OCI-LY7 (cell line): Measurements from ENCODE around the gene CDH16.

Experiments used
- EZH2phosphoT487 ChIP-seq: fragments of 200-600 bp; sonication (generic); IDR thresholded peaks from 2 replicates; pipeline ENCODE4 v1.6.1; 2018; ENCODE audit warnings: low read depth, borderline replicate concordance, mild to moderate bottlenecking, mixed run types, antibody characterized with exemption, low read length, moderate library complexity, mixed read lengths
- TF ChIP-seq, protein P1 (sequence below): fragments of 200-600 bp; sonication (generic); conservative IDR thresholded peaks from 2 replicates; pipeline ENCODE4 v1.5.1; 2014; ENCODE audit warnings: mild to moderate bottlenecking, antibody characterized with exemption, low read length, moderate library complexity, mixed read lengths

DNA sequence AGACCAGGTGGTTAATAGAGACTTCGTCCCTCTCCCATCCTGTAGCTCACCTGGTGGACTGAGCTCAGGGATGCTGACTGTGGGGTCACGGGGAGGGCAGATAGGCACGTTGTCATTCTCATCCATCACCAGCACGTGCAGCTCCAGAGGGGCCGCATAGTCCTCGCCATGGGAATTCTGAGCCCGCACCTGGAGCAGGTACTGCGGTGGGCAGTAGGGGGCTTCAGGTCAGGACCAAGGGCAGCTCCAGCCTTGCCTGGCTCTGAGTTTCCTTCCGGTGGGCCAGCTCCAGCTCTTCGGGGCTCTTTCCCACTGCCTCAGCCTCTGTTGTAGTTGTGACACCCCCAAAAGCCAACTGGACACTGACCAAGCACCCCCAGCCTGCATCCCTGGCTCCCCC lies 5.6 kb downstream of the CDH16 start:
- TF ChIP-seq, protein P1, sequence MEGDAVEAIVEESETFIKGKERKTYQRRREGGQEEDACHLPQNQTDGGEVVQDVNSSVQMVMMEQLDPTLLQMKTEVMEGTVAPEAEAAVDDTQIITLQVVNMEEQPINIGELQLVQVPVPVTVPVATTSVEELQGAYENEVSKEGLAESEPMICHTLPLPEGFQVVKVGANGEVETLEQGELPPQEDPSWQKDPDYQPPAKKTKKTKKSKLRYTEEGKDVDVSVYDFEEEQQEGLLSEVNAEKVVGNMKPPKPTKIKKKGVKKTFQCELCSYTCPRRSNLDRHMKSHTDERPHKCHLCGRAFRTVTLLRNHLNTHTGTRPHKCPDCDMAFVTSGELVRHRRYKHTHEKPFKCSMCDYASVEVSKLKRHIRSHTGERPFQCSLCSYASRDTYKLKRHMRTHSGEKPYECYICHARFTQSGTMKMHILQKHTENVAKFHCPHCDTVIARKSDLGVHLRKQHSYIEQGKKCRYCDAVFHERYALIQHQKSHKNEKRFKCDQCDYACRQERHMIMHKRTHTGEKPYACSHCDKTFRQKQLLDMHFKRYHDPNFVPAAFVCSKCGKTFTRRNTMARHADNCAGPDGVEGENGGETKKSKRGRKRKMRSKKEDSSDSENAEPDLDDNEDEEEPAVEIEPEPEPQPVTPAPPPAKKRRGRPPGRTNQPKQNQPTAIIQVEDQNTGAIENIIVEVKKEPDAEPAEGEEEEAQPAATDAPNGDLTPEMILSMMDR, result no peak
- TF ChIP-seq EZH2phosphoT487, result no peak
